Measurements from ENCODE around the gene FITM1. TPM values are rescaled to one million over a fixed set of nuclear protein-coding genes. Genes with fewer than 3 reads are reported as not detected.
A peak's percentile ranks its signal among the peaks of the same experiment; 100 is the strongest.

The FITM1 gene
- total RNA-seq, 1 donor from 2014 or later: 0.53 TPM

- Mint-ChIP-seq H3K4me3 (peak overlapping the region; percentile 92), H3K4me1 (ENCODE audit: unreplicated experiment) (peaks cover 25% of the 10 kb centered on the region), H3K27ac (peak overlapping the region; percentile 54), H3K9me3 (no peaks in the 10 kb centered on the region), H3K36me3 (peaks cover 16% of the 10 kb centered on the region), H3K27me3 (no peaks in the 10 kb centered on the region)
- TF ChIP-seq, protein P1, sequence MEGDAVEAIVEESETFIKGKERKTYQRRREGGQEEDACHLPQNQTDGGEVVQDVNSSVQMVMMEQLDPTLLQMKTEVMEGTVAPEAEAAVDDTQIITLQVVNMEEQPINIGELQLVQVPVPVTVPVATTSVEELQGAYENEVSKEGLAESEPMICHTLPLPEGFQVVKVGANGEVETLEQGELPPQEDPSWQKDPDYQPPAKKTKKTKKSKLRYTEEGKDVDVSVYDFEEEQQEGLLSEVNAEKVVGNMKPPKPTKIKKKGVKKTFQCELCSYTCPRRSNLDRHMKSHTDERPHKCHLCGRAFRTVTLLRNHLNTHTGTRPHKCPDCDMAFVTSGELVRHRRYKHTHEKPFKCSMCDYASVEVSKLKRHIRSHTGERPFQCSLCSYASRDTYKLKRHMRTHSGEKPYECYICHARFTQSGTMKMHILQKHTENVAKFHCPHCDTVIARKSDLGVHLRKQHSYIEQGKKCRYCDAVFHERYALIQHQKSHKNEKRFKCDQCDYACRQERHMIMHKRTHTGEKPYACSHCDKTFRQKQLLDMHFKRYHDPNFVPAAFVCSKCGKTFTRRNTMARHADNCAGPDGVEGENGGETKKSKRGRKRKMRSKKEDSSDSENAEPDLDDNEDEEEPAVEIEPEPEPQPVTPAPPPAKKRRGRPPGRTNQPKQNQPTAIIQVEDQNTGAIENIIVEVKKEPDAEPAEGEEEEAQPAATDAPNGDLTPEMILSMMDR (conservative IDR thresholded peaks at IDR 0.05): no peak
- DNase-seq (ENCODE audit: extremely low spot score, unreplicated experiment): no peak
These were observed 42.4 kb downstream of the FITM1 start for GRCh38 chr14:24172871-24173281.

GRCh38 chr14:24176599-24176998, 46.1 kb downstream of the FITM1 start:
- TF ChIP-seq, protein P1 (conservative IDR thresholded peaks at IDR 0.05): no peak
- H3K27me3 Mint-ChIP-seq: no peaks in the 10 kb centered on the region
- no peak for DNase-seq (ENCODE audit: extremely low spot score, unreplicated experiment)
- peaks cover 11% of the 10 kb centered on the region for H3K36me3 Mint-ChIP-seq
- no peak overlapping the region for H3K4me3 Mint-ChIP-seq
- no peaks in the 10 kb centered on the region for H3K9me3 Mint-ChIP-seq
- peaks cover 22% of the 10 kb centered on the region for H3K4me1 Mint-ChIP-seq (ENCODE audit: unreplicated experiment)
- no peak overlapping the region for H3K27ac Mint-ChIP-seq

DNA sequence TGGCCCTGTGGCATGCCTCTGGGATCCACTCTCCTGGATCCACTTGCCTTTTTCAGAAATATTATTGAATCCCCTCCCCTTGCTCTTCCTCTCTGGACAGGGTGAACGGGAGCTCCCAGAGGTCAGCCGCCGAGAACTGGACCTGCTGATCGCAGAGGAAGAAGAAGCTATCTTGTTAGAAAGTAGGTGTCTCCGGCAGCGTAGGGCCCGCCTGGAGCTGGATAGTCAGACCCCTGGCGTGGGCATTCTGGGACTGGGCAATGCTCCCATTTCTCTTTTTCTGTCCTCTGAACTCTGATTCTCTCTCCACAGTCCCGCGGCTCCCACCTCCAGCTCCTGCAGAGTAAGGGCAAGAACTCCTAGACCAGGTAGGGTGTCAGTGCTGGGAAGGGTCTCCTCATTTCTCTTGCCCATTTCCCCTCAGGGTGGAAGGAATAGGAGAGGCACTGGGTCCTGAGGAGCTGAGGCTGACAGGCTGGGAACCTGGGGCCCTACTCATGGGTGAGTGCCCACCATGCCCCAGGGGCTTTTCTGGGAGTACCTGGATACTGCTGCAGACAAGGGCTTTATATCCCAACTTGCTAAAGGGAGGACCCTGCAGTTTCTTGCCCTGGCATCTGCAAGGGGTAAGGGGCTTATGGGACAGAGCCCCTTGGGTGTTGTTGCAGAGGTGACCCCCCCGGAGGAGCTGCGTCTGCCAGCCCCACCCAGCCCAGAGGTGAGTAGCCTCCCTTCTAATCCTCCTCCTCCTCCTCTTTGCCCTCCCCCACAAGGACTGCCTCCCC, 46.8 kb downstream of the FITM1 start:
- H3K4me3 Mint-ChIP-seq: no peak overlapping the region

GRCh38 chr14:24177891-24178290, 47.4 kb downstream of the FITM1 start:
- Mint-ChIP-seq H3K9me3 (no peaks in the 10 kb centered on the region), H3K36me3 (peaks cover 10% of the 10 kb centered on the region), H3K27ac (no peak overlapping the region), H3K4me3 (no peak overlapping the region), H3K27me3 (no peaks in the 10 kb centered on the region), H3K4me1 (ENCODE audit: unreplicated experiment) (peaks cover 20% of the 10 kb centered on the region)
- TF ChIP-seq, protein P1 (conservative IDR thresholded peaks at IDR 0.05): no peak
- DNase-seq (ENCODE audit: extremely low spot score, unreplicated experiment): no peak

More for the DNA sequence above, 46.8 kb downstream of the FITM1 start:
- Mint-ChIP-seq H3K9me3 (no peaks in the 10 kb centered on the region), H3K36me3 (peaks cover 10% of the 10 kb centered on the region), H3K4me1 (ENCODE audit: unreplicated experiment) (peaks cover 21% of the 10 kb centered on the region), H3K27ac (no peak overlapping the region), H3K27me3 (no peaks in the 10 kb centered on the region)
- TF ChIP-seq, protein P1 (conservative IDR thresholded peaks at IDR 0.05): no peak
- DNase-seq (ENCODE audit: extremely low spot score, unreplicated experiment): no peak

- Mint-ChIP-seq H3K27me3 (no peaks in the 10 kb centered on the region), H3K36me3 (peaks cover 10% of the 10 kb centered on the region), H3K4me1 (ENCODE audit: unreplicated experiment) (peaks cover 13% of the 10 kb centered on the region), H3K4me3 (no peak overlapping the region), H3K27ac (peak overlapping the region; percentile 46), H3K9me3 (no peaks in the 10 kb centered on the region)
- DNase-seq (ENCODE audit: extremely low spot score, unreplicated experiment): no peak
- TF ChIP-seq, protein P1 (conservative IDR thresholded peaks at IDR 0.05): no peak
These were observed 48.1 kb downstream of the FITM1 start for GRCh38 chr14:24178399-24179178.

All from type B pancreatic cell (in vitro differentiated cells).